ENCODE data around the gene CHD6.

The CHD6 gene

GRCh38 chr20:41621421-41621820, 3.2 kb upstream of the CHD6 start (continued):
- TF ChIP-seq, protein P1, sequence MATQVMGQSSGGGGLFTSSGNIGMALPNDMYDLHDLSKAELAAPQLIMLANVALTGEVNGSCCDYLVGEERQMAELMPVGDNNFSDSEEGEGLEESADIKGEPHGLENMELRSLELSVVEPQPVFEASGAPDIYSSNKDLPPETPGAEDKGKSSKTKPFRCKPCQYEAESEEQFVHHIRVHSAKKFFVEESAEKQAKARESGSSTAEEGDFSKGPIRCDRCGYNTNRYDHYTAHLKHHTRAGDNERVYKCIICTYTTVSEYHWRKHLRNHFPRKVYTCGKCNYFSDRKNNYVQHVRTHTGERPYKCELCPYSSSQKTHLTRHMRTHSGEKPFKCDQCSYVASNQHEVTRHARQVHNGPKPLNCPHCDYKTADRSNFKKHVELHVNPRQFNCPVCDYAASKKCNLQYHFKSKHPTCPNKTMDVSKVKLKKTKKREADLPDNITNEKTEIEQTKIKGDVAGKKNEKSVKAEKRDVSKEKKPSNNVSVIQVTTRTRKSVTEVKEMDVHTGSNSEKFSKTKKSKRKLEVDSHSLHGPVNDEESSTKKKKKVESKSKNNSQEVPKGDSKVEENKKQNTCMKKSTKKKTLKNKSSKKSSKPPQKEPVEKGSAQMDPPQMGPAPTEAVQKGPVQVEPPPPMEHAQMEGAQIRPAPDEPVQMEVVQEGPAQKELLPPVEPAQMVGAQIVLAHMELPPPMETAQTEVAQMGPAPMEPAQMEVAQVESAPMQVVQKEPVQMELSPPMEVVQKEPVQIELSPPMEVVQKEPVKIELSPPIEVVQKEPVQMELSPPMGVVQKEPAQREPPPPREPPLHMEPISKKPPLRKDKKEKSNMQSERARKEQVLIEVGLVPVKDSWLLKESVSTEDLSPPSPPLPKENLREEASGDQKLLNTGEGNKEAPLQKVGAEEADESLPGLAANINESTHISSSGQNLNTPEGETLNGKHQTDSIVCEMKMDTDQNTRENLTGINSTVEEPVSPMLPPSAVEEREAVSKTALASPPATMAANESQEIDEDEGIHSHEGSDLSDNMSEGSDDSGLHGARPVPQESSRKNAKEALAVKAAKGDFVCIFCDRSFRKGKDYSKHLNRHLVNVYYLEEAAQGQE (tag by site-specific recombination; IDR thresholded peaks at IDR 0.05) = no peak

DNA sequence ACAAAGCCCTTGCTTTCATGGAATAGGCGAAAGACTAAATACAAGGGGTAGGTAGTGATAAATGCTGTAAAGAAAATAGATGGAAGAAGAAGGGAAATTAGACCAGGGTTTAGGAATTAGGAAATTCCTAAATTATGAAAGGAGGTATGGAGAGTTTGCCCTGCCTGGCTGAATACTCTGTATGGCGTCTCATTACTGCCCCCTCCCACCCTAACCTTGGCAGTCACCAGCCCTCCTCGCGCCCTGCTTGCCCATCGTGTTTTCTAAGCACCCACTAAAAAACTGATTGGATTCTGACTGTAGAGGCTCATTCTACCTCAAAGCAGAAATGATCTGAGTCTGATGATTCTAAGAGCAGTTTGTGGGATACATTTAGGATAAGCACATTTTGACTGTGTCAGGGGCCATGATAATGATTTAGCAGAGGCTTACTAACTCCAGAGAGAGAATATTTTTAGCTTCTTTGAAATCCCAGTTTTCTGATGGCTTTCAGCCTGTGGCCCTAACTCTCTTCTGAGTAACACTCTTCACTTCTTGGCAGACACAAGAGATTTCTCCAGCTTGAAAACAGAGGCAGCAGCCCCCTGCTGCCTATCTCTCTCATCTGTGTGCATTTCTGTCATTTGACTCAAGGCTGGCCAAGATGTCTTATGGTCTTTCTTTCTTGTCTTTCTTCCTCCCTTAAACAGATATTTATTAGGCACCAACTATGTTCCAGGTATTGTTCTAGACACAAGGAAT, 1.4 kb upstream of the CHD6 start:
- peaks cover 14% of the 10 kb centered on the region for H3K4me1 ChIP-seq (ENCODE audit: control insufficient read depth, insufficient read depth, low read length)
- no peaks in the 10 kb centered on the region for H3K36me3 ChIP-seq (ENCODE audit: control insufficient read depth in 2 of 2, insufficient read depth in 1 of 2, low read length in 2 of 2)
- H3K27ac ChIP-seq (ENCODE audit: extremely low read depth, low read depth, low read length) = no peak overlapping the region; the same call in 1 of the 2 replicates
- no peak overlapping the region for H3K4me3 ChIP-seq (ENCODE audit: low read depth, low read length)
- ChIA-PET CTCF (interaction anchor here (0.7 kb wide), 1 partner anchor 346 kb away, joined by 3 read pairs; no protein-coding TSS in a partner anchor), POLR2A (no interaction called here)
- no peaks in the 10 kb centered on the region for H3K9me3 ChIP-seq (ENCODE audit: control insufficient read depth, insufficient read depth, low read depth, low read length)
- TF ChIP-seq ZNF266 (tag by site-specific recombination; IDR thresholded peaks at IDR 0.05; ENCODE audit: low read depth) (no peak), ZNF223 (tag by site-specific recombination; IDR thresholded peaks at IDR 0.05) (no peak), ZSCAN16 (tag by site-specific recombination; IDR thresholded peaks at IDR 0.05) (no peak), ZNF555 (tag by site-specific recombination; conservative IDR thresholded peaks at IDR 0.05) (no peak), ZNF302 (tag by site-specific recombination; IDR thresholded peaks at IDR 0.05; ENCODE audit: low read depth) (no peak), ZBTB20 (tag by site-specific recombination; IDR thresholded peaks at IDR 0.05) (no peak; the same call in 1 of the 2 replicates), ZNF513 (tag by site-specific recombination; IDR thresholded peaks at IDR 0.05) (no peak), ZNF18 (tag by site-specific recombination; IDR thresholded peaks at IDR 0.05) (no peak), ZNF610 (tag by site-specific recombination; IDR thresholded peaks at IDR 0.05; ENCODE audit: borderline replicate concordance) (no peak), ZNF202 (tag by site-specific recombination; IDR thresholded peaks at IDR 0.05; ENCODE audit: borderline replicate concordance) (no peak), ZBTB7A (tag by site-specific recombination; IDR thresholded peaks at IDR 0.05; ENCODE audit: low read depth) (no peak), ZNF394 (tag by site-specific recombination; IDR thresholded peaks at IDR 0.05; ENCODE audit: borderline replicate concordance) (no peak), ZNF10 (tag by site-specific recombination; IDR thresholded peaks at IDR 0.05) (no peak)
- TF ChIP-seq, protein P2, sequence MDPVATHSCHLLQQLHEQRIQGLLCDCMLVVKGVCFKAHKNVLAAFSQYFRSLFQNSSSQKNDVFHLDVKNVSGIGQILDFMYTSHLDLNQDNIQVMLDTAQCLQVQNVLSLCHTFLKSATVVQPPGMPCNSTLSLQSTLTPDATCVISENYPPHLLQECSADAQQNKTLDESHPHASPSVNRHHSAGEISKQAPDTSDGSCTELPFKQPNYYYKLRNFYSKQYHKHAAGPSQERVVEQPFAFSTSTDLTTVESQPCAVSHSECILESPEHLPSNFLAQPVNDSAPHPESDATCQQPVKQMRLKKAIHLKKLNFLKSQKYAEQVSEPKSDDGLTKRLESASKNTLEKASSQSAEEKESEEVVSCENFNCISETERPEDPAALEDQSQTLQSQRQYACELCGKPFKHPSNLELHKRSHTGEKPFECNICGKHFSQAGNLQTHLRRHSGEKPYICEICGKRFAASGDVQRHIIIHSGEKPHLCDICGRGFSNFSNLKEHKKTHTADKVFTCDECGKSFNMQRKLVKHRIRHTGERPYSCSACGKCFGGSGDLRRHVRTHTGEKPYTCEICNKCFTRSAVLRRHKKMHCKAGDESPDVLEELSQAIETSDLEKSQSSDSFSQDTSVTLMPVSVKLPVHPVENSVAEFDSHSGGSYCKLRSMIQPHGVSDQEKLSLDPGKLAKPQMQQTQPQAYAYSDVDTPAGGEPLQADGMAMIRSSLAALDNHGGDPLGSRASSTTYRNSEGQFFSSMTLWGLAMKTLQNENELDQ (tag by site-specific recombination; IDR thresholded peaks at IDR 0.05; ENCODE audit: low read depth) = no peak
